ENCODE data around the gene ZNF862. TPM values are rescaled to one million over a fixed set of nuclear protein-coding genes. Genes with fewer than 3 reads are reported as not detected.

The ZNF862 gene
- total RNA-seq, 1 experiment from 2014 or later, result 1.8 TPM

GRCh38 chr7:149806726-149807125 lies 31.4 kb upstream of the ZNF862 start:
- in situ Hi-C loops (cut with HindIII; ENCODE audit: low sequenced_read_pairs), result no loop called here
- DNase-seq (ENCODE audit: low spot score), result no peak

- in situ Hi-C loops (cut with HindIII; ENCODE audit: low sequenced_read_pairs), result no loop called here
- no peak for DNase-seq (ENCODE audit: low spot score)
Measured at GRCh38 chr7:149808311-149808710, 29.9 kb upstream of the ZNF862 start.

- in situ Hi-C loops (cut with HindIII; ENCODE audit: low sequenced_read_pairs), result no loop called here
- no peak for DNase-seq (ENCODE audit: low spot score)
Measured at GRCh38 chr7:149809215-149809614, 29.0 kb upstream of the ZNF862 start.

GRCh38 chr7:149811221-149811620 lies 27.0 kb upstream of the ZNF862 start:
- DNase-seq (ENCODE audit: low spot score), result no peak
- in situ Hi-C loops (cut with HindIII; ENCODE audit: low sequenced_read_pairs), result no loop called here

GRCh38 chr7:149811831-149812490 lies 26.2 kb upstream of the ZNF862 start:
- in situ Hi-C loops (cut with HindIII; ENCODE audit: low sequenced_read_pairs), result no loop called here
- no peak for DNase-seq (ENCODE audit: low spot score)

- no peak for DNase-seq (ENCODE audit: low spot score)
- in situ Hi-C loops (cut with HindIII; ENCODE audit: low sequenced_read_pairs), result no loop called here
Measured at GRCh38 chr7:149813254-149814035, 24.7 kb upstream of the ZNF862 start.

- DNase-seq (ENCODE audit: low spot score), result no peak
- in situ Hi-C loops (cut with HindIII; ENCODE audit: low sequenced_read_pairs), result no loop called here
Measured at GRCh38 chr7:149814494-149814893, 23.7 kb upstream of the ZNF862 start.

- DNase-seq (ENCODE audit: low spot score), result no peak
- in situ Hi-C loops (cut with HindIII; ENCODE audit: low sequenced_read_pairs), result no loop called here
Measured at GRCh38 chr7:149815121-149815520, 23.1 kb upstream of the ZNF862 start.

GRCh38 chr7:149815661-149816266 lies 22.4 kb upstream of the ZNF862 start:
- no peak for DNase-seq (ENCODE audit: low spot score)
- in situ Hi-C loops (cut with HindIII; ENCODE audit: low sequenced_read_pairs), result no loop called here

- in situ Hi-C loops (cut with HindIII; ENCODE audit: low sequenced_read_pairs), result no loop called here
- DNase-seq (ENCODE audit: low spot score), result no peak
Measured at GRCh38 chr7:149816267-149816751, 21.9 kb upstream of the ZNF862 start.

- in situ Hi-C loops (cut with HindIII; ENCODE audit: low sequenced_read_pairs), result no loop called here
- DNase-seq (ENCODE audit: low spot score), result no peak
Measured at GRCh38 chr7:149816794-149817193, 21.4 kb upstream of the ZNF862 start.

GRCh38 chr7:149817301-149817771 lies 20.8 kb upstream of the ZNF862 start:
- DNase-seq (ENCODE audit: low spot score), result no peak
- in situ Hi-C loops (cut with HindIII; ENCODE audit: low sequenced_read_pairs), result no loop called here

GRCh38 chr7:149817836-149818535 lies 20.2 kb upstream of the ZNF862 start:
- DNase-seq (ENCODE audit: low spot score), result no peak
- in situ Hi-C loops (cut with HindIII; ENCODE audit: low sequenced_read_pairs), result no loop called here

- in situ Hi-C loops (cut with HindIII; ENCODE audit: low sequenced_read_pairs), result no loop called here
Measured at GRCh38 chr7:149818536-149818840, 19.7 kb upstream of the ZNF862 start.

GRCh38 chr7:149819141-149819960 lies 18.8 kb upstream of the ZNF862 start:
- in situ Hi-C loops (cut with HindIII; ENCODE audit: low sequenced_read_pairs), result no loop called here
- no peak for DNase-seq (ENCODE audit: low spot score)

More at GRCh38 chr7:149818536-149818840, 19.7 kb upstream of the ZNF862 start:
- DNase-seq (ENCODE audit: low spot score), result no peak

GRCh38 chr7:149819961-149820340 lies 18.2 kb upstream of the ZNF862 start:
- DNase-seq (ENCODE audit: low spot score), result no peak
- in situ Hi-C loops (cut with HindIII; ENCODE audit: low sequenced_read_pairs), result no loop called here

GRCh38 chr7:149820622-149821190 lies 17.5 kb upstream of the ZNF862 start:
- DNase-seq (ENCODE audit: low spot score), result no peak
- in situ Hi-C loops (cut with HindIII; ENCODE audit: low sequenced_read_pairs), result no loop called here

Data from G401 (cell line).